Keratinocyte (primary cell): ENCODE results near the gene CFAP46. TPM values are rescaled to one million over a fixed set of nuclear protein-coding genes. Genes with fewer than 3 reads are reported as not detected.

Experiments
- DNase-seq: peaks from one replicate; pipeline ENCODE4 v3.0.0-alpha.2; 2011; ENCODE audit warnings: low read depth, missing footprints, low spot score
- FAIRE-seq: peaks from 2 replicates; lab custom pipeline; 2011; peaks lifted over from hg19 to GRCh38; lab: Jason Lieb, UNC
- H2AFZ ChIP-seq: 2 replicates; pipeline ENCODE4 v1.6.0; 2012; ENCODE audit warnings: low read length, control low read depth, inconsistent platforms; ENCODE audit not compliant: control insufficient read depth
- H3K27ac ChIP-seq: 2 replicates; pipeline ENCODE4 v1.5.1; 2011; ENCODE audit warnings: low read length; ENCODE audit not compliant: control insufficient read depth, insufficient read depth
- H3K27me3 ChIP-seq: 3 replicates; pipeline ENCODE4 v1.6.0; 2011; ENCODE audit warnings: low read length; ENCODE audit not compliant: control insufficient read depth, insufficient read depth; ENCODE audit errors: extremely low read depth
- H3K36me3 ChIP-seq, 2 experiments: 2 replicates in 1 of 2; 3 replicates in 1 of 2; pipeline ENCODE4 v1.5.1; 2011; ENCODE audit warnings: low read length in 2 of 2, mild to moderate bottlenecking in 1 of 2; ENCODE audit not compliant: control insufficient read depth in 2 of 2, insufficient read depth in 2 of 2; ENCODE audit errors: extremely low read depth in 1 of 2
- H3K4me1 ChIP-seq: 3 replicates; pipeline ENCODE4 v1.5.1; 2011; ENCODE audit warnings: low read length; ENCODE audit not compliant: control insufficient read depth, insufficient read depth; ENCODE audit errors: extremely low read depth
- H3K4me2 ChIP-seq: 3 replicates; pipeline ENCODE4 v1.6.0; 2011; ENCODE audit warnings: low read depth, low read length; ENCODE audit not compliant: control insufficient read depth, insufficient read depth; ENCODE audit errors: extremely low read depth
- H3K4me3 ChIP-seq, 3 experiments: fragments of 200-600 bp in 1 of 3; sonication (generic) in 1 of 3; 2 replicates in 2 of 3; 3 replicates in 1 of 3; pipeline ENCODE4 v1.5.1; 2011 to 2016; ENCODE audit warnings: low read length in 3 of 3, mild to moderate bottlenecking in 3 of 3, control low read depth in 2 of 3, inconsistent platforms in 1 of 3, low read depth in 1 of 3, mixed read lengths in 1 of 3, mixed run types in 1 of 3, moderate library complexity in 1 of 3; ENCODE audit not compliant: control insufficient read depth in 2 of 3, insufficient read depth in 2 of 3; ENCODE audit errors: extremely low read depth in 1 of 3
- H3K79me2 ChIP-seq: 2 replicates; pipeline ENCODE4 v1.6.0; 2012; ENCODE audit warnings: low read length; ENCODE audit not compliant: control insufficient read depth, insufficient read depth
- H3K9ac ChIP-seq: 3 replicates; pipeline ENCODE4 v1.6.0; 2011; ENCODE audit warnings: low read length; ENCODE audit not compliant: control insufficient read depth, insufficient read depth; ENCODE audit errors: extremely low read depth
- H3K9me1 ChIP-seq: 3 replicates; pipeline ENCODE4 v1.6.0; 2011; ENCODE audit warnings: low read length; ENCODE audit not compliant: control insufficient read depth, insufficient read depth; ENCODE audit errors: extremely low read depth
- H3K9me3 ChIP-seq: 2 replicates; pipeline ENCODE4 v1.5.1; 2012; ENCODE audit warnings: low read depth, low read length; ENCODE audit not compliant: control insufficient read depth
- H4K20me1 ChIP-seq: 3 replicates; pipeline ENCODE4 v1.6.0; 2011; ENCODE audit warnings: low read length; ENCODE audit not compliant: control insufficient read depth, insufficient read depth; ENCODE audit errors: extremely low read depth
- EZH2 ChIP-seq: IDR thresholded peaks from one replicate; pipeline ENCODE4 v1.6.1; 2012; ENCODE audit warnings: inconsistent platforms, mild to moderate bottlenecking, low read length, moderate library complexity
- dilution Hi-C: fragments of 300-500 bp; cut with MboI; formaldehyde crosslinking; loops from one replicate; pipeline ENCODE4 v1.7.0; 2020; ENCODE audit warnings: low sequenced_read_pairs; ENCODE audit not compliant: extremely low pct_ligation_motif_present
- polyA plus RNA-seq, 5 experiments: library from polyadenylated mRNA; depleted of rRNA in 3 of 5; stranded (reverse) in 3 of 5; stranded (forward) in 1 of 5; unstranded in 1 of 5; fragments of >200 nt; gene quantifications; 1 replicate in 1 of 5; 2 replicates in 3 of 5; 3 replicates in 1 of 5; pipeline versions ENCODE4 v1.2.1 to v1.2.3, GENCODE V29; 2011 to 2012; ENCODE audit warnings: missing spikeins in 2 of 5, low read depth in 1 of 5, low replicate concordance in 1 of 5
- TF ChIP-seq, protein P1 (sequence below), 3 experiments: IDR thresholded peaks in 1 of 3; conservative IDR thresholded peaks in 1 of 3; optimal IDR thresholded peaks in 1 of 3; 2 replicates in 2 of 3; 3 replicates in 1 of 3; pipeline versions ENCODE3 to v1.5.1; 2011; ENCODE audit warnings: low read length in 3 of 3, mild to moderate bottlenecking in 3 of 3, moderate library complexity in 2 of 3, control low read depth in 1 of 3, inconsistent platforms in 1 of 3; ENCODE audit not compliant: insufficient read depth in 2 of 3; ENCODE audit errors: extremely low read depth in 1 of 3

Gene CFAP46
- polyA plus RNA-seq, 1 donor (not counting 4 experiments of a cell fraction or from before 2014, with no cell fraction given): 1.00 TPM

DNA sequence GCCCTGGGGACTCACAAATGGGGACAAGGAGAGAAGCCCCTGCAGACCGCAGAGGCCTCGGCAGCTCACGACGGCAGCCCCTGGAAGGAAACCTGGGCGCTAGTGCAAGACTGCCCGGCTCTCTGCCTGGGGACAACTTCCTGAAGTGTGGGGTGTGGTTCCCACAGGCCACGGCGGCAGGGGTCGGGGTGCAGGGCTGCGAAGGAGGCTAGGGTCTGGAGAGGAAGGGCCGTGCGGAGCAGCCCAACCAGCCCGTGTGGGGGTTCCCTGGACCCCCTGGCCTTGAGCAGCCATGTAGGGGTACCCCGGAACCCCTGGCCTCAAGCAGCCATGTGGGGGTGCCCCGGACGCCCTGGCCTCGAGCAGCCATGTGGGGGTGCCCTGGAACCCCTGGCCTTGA is 19.5 kb downstream of the CFAP46 start:
- Histone ChIP-seq H4K20me1 (no peaks in the 10 kb centered on the region), H3K36me3 (no peaks in the 10 kb centered on the region), H3K9me1 (no peaks in the 10 kb centered on the region), H3K9ac (no peak overlapping the region), H3K79me2 (no peaks in the 10 kb centered on the region), H3K4me3 (no peak overlapping the region), H3K9me3 (no peaks in the 10 kb centered on the region), H2AFZ (no peak overlapping the region), H3K4me1 (no peaks in the 10 kb centered on the region), H3K27ac (no peak overlapping the region), H3K4me2 (no peak overlapping the region), H3K27me3 (no peaks in the 10 kb centered on the region)
- no peak for FAIRE-seq
- TF ChIP-seq, protein P1, sequence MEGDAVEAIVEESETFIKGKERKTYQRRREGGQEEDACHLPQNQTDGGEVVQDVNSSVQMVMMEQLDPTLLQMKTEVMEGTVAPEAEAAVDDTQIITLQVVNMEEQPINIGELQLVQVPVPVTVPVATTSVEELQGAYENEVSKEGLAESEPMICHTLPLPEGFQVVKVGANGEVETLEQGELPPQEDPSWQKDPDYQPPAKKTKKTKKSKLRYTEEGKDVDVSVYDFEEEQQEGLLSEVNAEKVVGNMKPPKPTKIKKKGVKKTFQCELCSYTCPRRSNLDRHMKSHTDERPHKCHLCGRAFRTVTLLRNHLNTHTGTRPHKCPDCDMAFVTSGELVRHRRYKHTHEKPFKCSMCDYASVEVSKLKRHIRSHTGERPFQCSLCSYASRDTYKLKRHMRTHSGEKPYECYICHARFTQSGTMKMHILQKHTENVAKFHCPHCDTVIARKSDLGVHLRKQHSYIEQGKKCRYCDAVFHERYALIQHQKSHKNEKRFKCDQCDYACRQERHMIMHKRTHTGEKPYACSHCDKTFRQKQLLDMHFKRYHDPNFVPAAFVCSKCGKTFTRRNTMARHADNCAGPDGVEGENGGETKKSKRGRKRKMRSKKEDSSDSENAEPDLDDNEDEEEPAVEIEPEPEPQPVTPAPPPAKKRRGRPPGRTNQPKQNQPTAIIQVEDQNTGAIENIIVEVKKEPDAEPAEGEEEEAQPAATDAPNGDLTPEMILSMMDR (optimal IDR thresholded peaks at IDR 0.05 in 1 of 3, IDR thresholded peaks at IDR 0.05 in 1 of 3, conservative IDR thresholded peaks at IDR 0.05 in 1 of 3; ENCODE audit: extremely low read depth in 1 of 3, insufficient read depth in 2 of 3, low read length in 3 of 3): no peak
- TF ChIP-seq EZH2: no peak
- dilution Hi-C loops: no loop called here
- DNase-seq: no peak

DNA sequence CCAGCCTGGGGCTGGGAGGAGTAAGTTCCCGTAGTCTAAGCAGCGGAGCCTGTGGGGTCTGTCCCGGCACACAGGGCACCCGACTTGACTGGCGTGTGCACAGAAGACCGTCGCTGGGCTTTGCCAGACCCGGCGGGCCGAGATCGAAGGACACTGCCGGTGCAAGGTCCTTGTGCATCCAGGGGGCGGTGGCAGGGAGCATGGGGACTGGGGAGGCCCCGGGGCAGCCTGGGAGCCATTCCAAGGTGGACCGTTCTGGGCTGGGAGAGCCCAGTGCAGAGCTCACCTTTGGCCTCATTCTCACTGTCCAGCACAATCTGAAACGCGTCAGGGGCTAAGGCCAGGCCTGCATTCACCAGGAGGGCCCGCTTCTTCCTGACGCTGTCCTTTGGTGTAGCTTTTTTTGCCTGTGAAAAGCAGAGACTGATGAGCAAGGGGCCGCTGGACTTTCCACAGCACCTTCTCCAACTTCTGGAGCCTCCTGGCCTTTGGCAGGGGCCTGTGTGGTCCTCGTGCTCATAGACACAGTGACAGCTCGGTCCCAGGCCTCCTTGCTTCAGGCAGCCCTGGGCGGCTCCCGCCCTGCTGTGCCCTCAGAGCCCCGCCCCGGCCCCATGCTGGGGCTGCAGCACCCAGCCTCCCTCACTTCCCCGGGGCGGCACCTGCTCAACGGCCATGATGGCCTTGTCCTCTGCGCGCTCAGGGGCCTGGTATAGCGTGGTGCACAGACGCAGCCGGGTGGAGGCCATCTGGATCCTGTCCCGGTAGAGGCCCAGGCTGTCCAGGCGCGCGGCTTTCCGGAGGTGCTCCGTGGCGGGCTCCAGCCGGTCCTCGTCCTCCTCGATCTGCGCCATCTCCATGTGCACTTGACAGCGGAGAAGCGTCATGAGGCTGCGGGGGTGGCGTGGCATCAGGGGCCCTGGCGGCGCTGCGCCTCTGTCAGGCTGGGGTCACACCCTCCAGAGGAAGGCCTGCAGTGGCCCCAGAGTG is 20.3 kb downstream of the CFAP46 start:
- no peaks in the 10 kb centered on the region for H3K36me3 ChIP-seq
- H2AFZ ChIP-seq: no peak overlapping the region
- no peaks in the 10 kb centered on the region for H4K20me1 ChIP-seq
- no peaks in the 10 kb centered on the region for H3K4me1 ChIP-seq
- H3K9me3 ChIP-seq: no peaks in the 10 kb centered on the region
- H3K4me2 ChIP-seq: no peak overlapping the region
- dilution Hi-C loops: no loop called here
- H3K27ac ChIP-seq: no peak overlapping the region
- FAIRE-seq (no peak), DNase-seq (no peak)
- H3K79me2 ChIP-seq: no peaks in the 10 kb centered on the region
- H3K9me1 ChIP-seq: no peaks in the 10 kb centered on the region
- no peak for TF ChIP-seq EZH2
- TF ChIP-seq, protein P1 (optimal IDR thresholded peaks at IDR 0.05 in 1 of 3, IDR thresholded peaks at IDR 0.05 in 1 of 3, conservative IDR thresholded peaks at IDR 0.05 in 1 of 3; ENCODE audit: extremely low read depth in 1 of 3, insufficient read depth in 2 of 3, low read length in 3 of 3): no peak
- no peak overlapping the region for H3K9ac ChIP-seq
- no peaks in the 10 kb centered on the region for H3K27me3 ChIP-seq
- H3K4me3 ChIP-seq: no peak overlapping the region
